ENCODE results near the gene CARD9. TPM values are rescaled to one million over a fixed set of nuclear protein-coding genes. Genes with fewer than 3 reads are reported as not detected.
A peak's percentile ranks its signal among the peaks of the same experiment; 100 is the strongest.

CARD9 gene
- total RNA-seq, 6 experiments from 2014 or later: 0.48 to 1.6 (median 1.1) TPM

- Histone ChIP-seq H3K27me3 (no peaks in the 10 kb centered on the region), H3K9me3 (no peaks in the 10 kb centered on the region), H3K4me1 (peaks cover 0 to 8% (median 5%) of the 10 kb centered on the region in 4 donors), H3K36me3 (no peaks in the 10 kb centered on the region), H3K27ac (no peak overlapping the region), H3K4me3 (no peak overlapping the region)
- ATAC-seq (no peak), DNase-seq (no peak)
- intact Hi-C loops (cut with DNase I): no loop called here
- 40% methylated on average over 3 of the region's 9 CpGs for WGBS (ENCODE audit: insufficient coverage, low coverage, low lambda C conversion rate, missing lambda C conversion rate)
- no peak for TF ChIP-seq POLR2A (IDR thresholded peaks at IDR 0.05)
- no peak for TF ChIP-seq CTCF (IDR thresholded peaks at IDR 0.05)
Measured at GRCh38 chr9:136365775-136366222, 7.7 kb downstream of the CARD9 start.

GRCh38 chr9:136364942-136365774, 8.3 kb downstream of the CARD9 start:
- no peak overlapping the region for H3K27ac ChIP-seq
- WGBS (ENCODE audit: insufficient coverage, low coverage, low lambda C conversion rate, missing lambda C conversion rate): 88% methylated on average over 3 of the region's 31 CpGs
- DNase-seq (no peak), ATAC-seq (no peak)
- no peaks in the 10 kb centered on the region for H3K9me3 ChIP-seq
- H3K36me3 ChIP-seq: no peaks in the 10 kb centered on the region
- TF ChIP-seq CTCF (IDR thresholded peaks at IDR 0.05) (no peak), POLR2A (IDR thresholded peaks at IDR 0.05) (no peak)
- H3K4me3 ChIP-seq: no peak overlapping the region
- no peaks in the 10 kb centered on the region for H3K27me3 ChIP-seq
- peaks cover 0 to 8% (median 5%) of the 10 kb centered on the region in 4 donors for H3K4me1 ChIP-seq
- intact Hi-C loops (cut with DNase I): no loop called here

- no peaks in the 10 kb centered on the region for H3K27me3 ChIP-seq
- WGBS (ENCODE audit: insufficient coverage, low coverage, low lambda C conversion rate, missing lambda C conversion rate): 20% methylated on average over 3 of the region's 54 CpGs
- H3K4me1 ChIP-seq: peaks cover 0 to 8% (median 5%) of the 10 kb centered on the region in 4 donors
- peak overlapping the region in 2 of 3 donors; percentile 75 to 98 for H3K4me3 ChIP-seq
- TF ChIP-seq CTCF (IDR thresholded peaks at IDR 0.05) (peak in 1 of 4 donors; percentile 10), POLR2A (IDR thresholded peaks at IDR 0.05) (no peak)
- DNase-seq (no peak), ATAC-seq (no peak)
- no peak overlapping the region for H3K27ac ChIP-seq
- intact Hi-C loops (cut with DNase I): no loop called here
- no peaks in the 10 kb centered on the region for H3K9me3 ChIP-seq
- H3K36me3 ChIP-seq: no peaks in the 10 kb centered on the region
Measured at GRCh38 chr9:136363949-136364748, 9.3 kb downstream of the CARD9 start.

GRCh38 chr9:136363106-136363948, 10.1 kb downstream of the CARD9 start, which contains the start of gene DNLZ:
Gene DNLZ (minus strand): TSS chr9:136363744. CDS start chr9:136363714, 30 bp downstream.
- peak within 1 kb of the TSS; percentile 41 to 83 (median 82) for H3K27ac ChIP-seq
- TF ChIP-seq CTCF (IDR thresholded peaks at IDR 0.05) (peak; percentile 99 to 100 (median 99)), POLR2A (IDR thresholded peaks at IDR 0.05) (peak; percentile 90)
- peaks cover 0 to 8% (median 5%) of the 10 kb centered on the region in 4 donors for H3K4me1 ChIP-seq
- H3K36me3 ChIP-seq: no peaks in the 10 kb centered on the region
- ATAC-seq: peak; percentile 94 to 97 (median 95)
- no peaks in the 10 kb centered on the region for H3K9me3 ChIP-seq
- H3K27me3 ChIP-seq: no peaks in the 10 kb centered on the region
- intact Hi-C loops (cut with DNase I): no loop called here
- DNase-seq: peak; percentile 99
- H3K4me3 ChIP-seq: peak within 1 kb of the TSS; percentile 68 to 98 (median 75)
- WGBS (ENCODE audit: insufficient coverage, low coverage, low lambda C conversion rate, missing lambda C conversion rate): under 1% methylated on average over 19 of the region's 97 CpGs
